Hepatocyte (in vitro differentiated cells): ENCODE data around the gene ARHGAP10. TPM values are rescaled to one million over a fixed set of nuclear protein-coding genes. Genes with fewer than 3 reads are reported as not detected.
A peak's percentile ranks its signal among the peaks of the same experiment; 100 is the strongest.

Experiments
- DNase-seq: peaks from one replicate; pipeline ENCODE4 v3.0.0-alpha.2; 2016; ENCODE audit warnings: low spot score
- H2AFZ ChIP-seq: fragments of 200-600 bp; sonication (generic); 2 replicates; pipeline ENCODE4 v1.6.0; 2016; ENCODE audit warnings: antibody characterized with exemption, mild to moderate bottlenecking
- H3K27ac ChIP-seq: fragments of 200-600 bp; sonication (generic); 2 replicates; pipeline ENCODE4 v1.5.1; 2016; ENCODE audit warnings: mild to moderate bottlenecking
- H3K27me3 ChIP-seq: fragments of 200-600 bp; sonication (generic); 2 replicates; pipeline ENCODE4 v1.6.1; 2016
- H3K36me3 ChIP-seq: fragments of 200-600 bp; sonication (generic); replicated peaks from 2 replicates; pipeline ENCODE4 v1.5.1; 2016; ENCODE audit warnings: low read depth; ENCODE audit not compliant: insufficient read depth
- H3K4me1 ChIP-seq: fragments of 200-600 bp; sonication (generic); 2 replicates; pipeline ENCODE4 v1.5.1; 2016; ENCODE audit warnings: mild to moderate bottlenecking, moderate library complexity; ENCODE audit not compliant: insufficient read depth
- H3K4me2 ChIP-seq: fragments of 200-600 bp; sonication (generic); 2 replicates; pipeline ENCODE4 v1.6.0; 2016
- H3K4me3 ChIP-seq: fragments of 200-600 bp; sonication (generic); 2 replicates; pipeline ENCODE4 v1.5.1; 2016; ENCODE audit warnings: mild to moderate bottlenecking
- H3K79me2 ChIP-seq: fragments of 200-600 bp; sonication (generic); 2 replicates; pipeline ENCODE4 v1.6.0; 2017; ENCODE audit warnings: mild to moderate bottlenecking
- H3K9me2 ChIP-seq: fragments of 200-600 bp; sonication (generic); replicated peaks from 2 replicates; pipeline ENCODE4 v1.6.0; 2017; ENCODE audit warnings: mild to moderate bottlenecking; ENCODE audit not compliant: insufficient read depth
- H3K9me3 ChIP-seq: fragments of 200-600 bp; sonication (generic); 2 replicates; pipeline ENCODE4 v1.5.1; 2016; ENCODE audit warnings: low read depth, mild to moderate bottlenecking
- H4K20me1 ChIP-seq: fragments of 200-600 bp; sonication (generic); 2 replicates; pipeline ENCODE4 v1.6.0; 2016; ENCODE audit warnings: mild to moderate bottlenecking; ENCODE audit not compliant: insufficient read depth, poor library complexity, severe bottlenecking
- EZH2 ChIP-seq: fragments of 200-600 bp; sonication (generic); IDR thresholded peaks from 2 replicates; pipeline ENCODE4 v1.6.1; 2016; ENCODE audit warnings: antibody characterized with exemption, mild to moderate bottlenecking, borderline replicate concordance
- EZH2phosphoT487 ChIP-seq: fragments of 200-600 bp; sonication (generic); IDR thresholded peaks from one replicate; pipeline ENCODE4 v1.6.1; 2018; ENCODE audit warnings: antibody characterized with exemption, mild to moderate bottlenecking, low read depth, moderate library complexity; ENCODE audit not compliant: unreplicated experiment, severe bottlenecking
- WGBS: methylation state at CpG from one replicate; pipeline ENCODE4 v1.1.6; 2016; ENCODE audit warnings: low lambda C conversion rate; ENCODE audit errors: missing lambda C conversion rate; 5-methylcytosine and 5-hydroxymethylcytosine counted together
- polyA plus RNA-seq: library from polyadenylated mRNA; unstranded; fragments of >200 nt; fragmentation: Nextera tagmentation; extraction: Ambion mirVana; gene quantifications from 2 replicates; pipeline ENCODE4 v1.2.1, GENCODE V29; 2016
- total RNA-seq: library from RNA; depleted of rRNA; stranded (reverse); fragments of >200 nt; gene quantifications from 2 replicates; pipeline ENCODE4 v1.2.3, GENCODE V29; 2014
- TF ChIP-seq, protein P1 (sequence below): fragments of 200-600 bp; sonication (generic); IDR thresholded peaks from 2 replicates; pipeline ENCODE4 v1.5.1; 2016; ENCODE audit warnings: antibody characterized with exemption, mild to moderate bottlenecking; ENCODE audit not compliant: poor library complexity

The ARHGAP10 gene
- total and polyA plus RNA-seq, 2 experiments from 2014 or later, result 16.8 to 23.4 TPM

DNA sequence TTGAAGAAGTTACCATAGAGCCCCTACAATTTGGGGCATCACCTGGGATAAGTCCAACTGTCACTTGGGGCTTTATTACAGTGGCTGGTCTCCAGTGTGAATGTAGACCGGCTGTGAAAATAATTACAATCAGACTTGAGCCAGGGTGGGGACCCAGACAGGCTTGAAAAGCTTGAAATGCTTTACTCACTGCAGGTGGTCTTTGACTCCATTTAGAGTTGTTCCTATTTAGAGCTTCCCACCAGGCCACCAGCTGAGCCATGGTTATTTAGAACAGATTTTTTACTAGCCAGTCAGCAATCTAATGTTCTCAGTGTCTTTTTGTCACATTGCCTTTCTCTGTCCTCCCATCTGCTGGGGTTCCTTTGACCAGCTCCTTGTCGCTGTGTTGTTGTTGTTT lies 5.7 kb downstream of the ARHGAP10 start:
- Histone ChIP-seq H4K20me1 (peaks cover 4% of the 10 kb centered on the region), H3K9me2 (no peaks in the 10 kb centered on the region), H3K9me3 (no peaks in the 10 kb centered on the region), H3K27ac (no peak overlapping the region), H3K4me1 (peaks cover 39% of the 10 kb centered on the region), H3K4me2 (no peak overlapping the region), H3K36me3 (no peaks in the 10 kb centered on the region), H3K79me2 (peaks cover 97% of the 10 kb centered on the region), H2AFZ (no peak overlapping the region), H3K27me3 (no peaks in the 10 kb centered on the region), H3K4me3 (no peak overlapping the region)
- DNase-seq, result no peak
- WGBS, result 57% methylated on average over 2 of the region's 2 CpGs
- TF ChIP-seq, protein P1, sequence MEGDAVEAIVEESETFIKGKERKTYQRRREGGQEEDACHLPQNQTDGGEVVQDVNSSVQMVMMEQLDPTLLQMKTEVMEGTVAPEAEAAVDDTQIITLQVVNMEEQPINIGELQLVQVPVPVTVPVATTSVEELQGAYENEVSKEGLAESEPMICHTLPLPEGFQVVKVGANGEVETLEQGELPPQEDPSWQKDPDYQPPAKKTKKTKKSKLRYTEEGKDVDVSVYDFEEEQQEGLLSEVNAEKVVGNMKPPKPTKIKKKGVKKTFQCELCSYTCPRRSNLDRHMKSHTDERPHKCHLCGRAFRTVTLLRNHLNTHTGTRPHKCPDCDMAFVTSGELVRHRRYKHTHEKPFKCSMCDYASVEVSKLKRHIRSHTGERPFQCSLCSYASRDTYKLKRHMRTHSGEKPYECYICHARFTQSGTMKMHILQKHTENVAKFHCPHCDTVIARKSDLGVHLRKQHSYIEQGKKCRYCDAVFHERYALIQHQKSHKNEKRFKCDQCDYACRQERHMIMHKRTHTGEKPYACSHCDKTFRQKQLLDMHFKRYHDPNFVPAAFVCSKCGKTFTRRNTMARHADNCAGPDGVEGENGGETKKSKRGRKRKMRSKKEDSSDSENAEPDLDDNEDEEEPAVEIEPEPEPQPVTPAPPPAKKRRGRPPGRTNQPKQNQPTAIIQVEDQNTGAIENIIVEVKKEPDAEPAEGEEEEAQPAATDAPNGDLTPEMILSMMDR, result no peak
- TF ChIP-seq EZH2phosphoT487, result no peak
- TF ChIP-seq EZH2, result no peak

DNA sequence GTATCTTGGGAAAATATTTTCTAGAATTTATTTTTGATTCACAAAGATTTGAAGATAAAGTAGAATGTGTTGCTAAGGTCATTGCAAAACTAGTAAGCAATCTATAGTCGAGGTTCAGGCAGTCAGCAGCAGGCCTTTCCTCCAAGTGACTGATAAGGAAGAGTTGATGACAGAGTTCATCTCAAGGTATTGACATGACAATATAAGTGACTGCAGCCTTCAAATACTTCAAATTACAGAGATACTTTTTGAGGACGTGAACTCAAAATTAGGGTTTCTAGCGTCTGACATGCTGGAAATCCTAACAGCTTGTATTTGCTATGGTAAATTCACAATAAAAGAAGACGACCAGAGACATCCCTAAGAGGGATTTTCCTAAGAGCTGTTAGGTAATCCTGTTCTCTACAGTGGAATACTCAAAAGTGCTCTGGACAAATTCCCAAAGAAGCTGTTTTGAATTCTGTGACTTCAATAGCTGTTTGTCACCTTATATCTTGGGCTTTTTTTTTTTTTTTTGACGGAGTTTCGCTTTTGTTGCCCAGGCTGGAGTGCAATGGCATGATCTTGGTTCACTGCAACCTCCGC lies 7.4 kb downstream of the ARHGAP10 start:
- Histone ChIP-seq H3K4me1 (peaks cover 35% of the 10 kb centered on the region), H3K9me2 (no peaks in the 10 kb centered on the region), H3K36me3 (no peaks in the 10 kb centered on the region), H3K4me3 (no peak overlapping the region), H3K4me2 (no peak overlapping the region), H3K9me3 (no peaks in the 10 kb centered on the region), H2AFZ (no peak overlapping the region), H3K27me3 (no peaks in the 10 kb centered on the region), H4K20me1 (peaks cover 7% of the 10 kb centered on the region), H3K79me2 (peaks cover 97% of the 10 kb centered on the region), H3K27ac (peak overlapping the region; percentile 13)
- TF ChIP-seq EZH2, result no peak
- TF ChIP-seq EZH2phosphoT487, result no peak
- TF ChIP-seq, protein P1, result no peak
- DNase-seq, result no peak
- WGBS, result 61% methylated on average over 6 of the region's 7 CpGs

DNA sequence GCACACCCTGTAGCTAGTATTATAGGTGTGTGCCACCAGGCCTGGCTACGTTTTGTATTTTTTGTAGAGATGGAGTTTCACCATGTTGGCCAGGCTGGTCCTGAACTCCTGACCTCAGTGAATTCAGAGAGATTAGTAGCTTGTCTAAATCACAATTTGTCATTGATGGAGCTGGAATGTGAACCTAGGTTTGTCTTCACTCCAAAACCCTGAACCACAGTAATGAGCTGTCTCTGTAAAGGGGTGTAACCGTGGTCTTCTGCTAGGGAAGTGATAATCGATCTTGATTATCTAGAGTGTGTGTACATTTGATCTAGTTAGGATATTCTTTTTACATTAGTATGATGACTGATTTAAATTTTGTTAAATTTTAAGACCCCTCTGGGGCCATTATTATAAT lies 8.3 kb downstream of the ARHGAP10 start:
- Histone ChIP-seq H3K79me2 (peaks cover 97% of the 10 kb centered on the region), H3K4me2 (no peak overlapping the region), H3K4me3 (no peak overlapping the region), H3K9me3 (no peaks in the 10 kb centered on the region), H3K9me2 (no peaks in the 10 kb centered on the region), H3K4me1 (peaks cover 27% of the 10 kb centered on the region), H2AFZ (no peak overlapping the region), H3K27me3 (no peaks in the 10 kb centered on the region), H3K27ac (no peak overlapping the region), H3K36me3 (no peaks in the 10 kb centered on the region), H4K20me1 (peaks cover 7% of the 10 kb centered on the region)
- TF ChIP-seq, protein P1, result no peak
- TF ChIP-seq EZH2, result no peak
- no peak for TF ChIP-seq EZH2phosphoT487
- WGBS, result 75% methylated on average over 3 of the region's 3 CpGs
- DNase-seq, result no peak
